ENCODE data around the gene ECM1.
A peak's percentile ranks its signal among the peaks of the same experiment; 100 is the strongest.

Gene ECM1

DNA sequence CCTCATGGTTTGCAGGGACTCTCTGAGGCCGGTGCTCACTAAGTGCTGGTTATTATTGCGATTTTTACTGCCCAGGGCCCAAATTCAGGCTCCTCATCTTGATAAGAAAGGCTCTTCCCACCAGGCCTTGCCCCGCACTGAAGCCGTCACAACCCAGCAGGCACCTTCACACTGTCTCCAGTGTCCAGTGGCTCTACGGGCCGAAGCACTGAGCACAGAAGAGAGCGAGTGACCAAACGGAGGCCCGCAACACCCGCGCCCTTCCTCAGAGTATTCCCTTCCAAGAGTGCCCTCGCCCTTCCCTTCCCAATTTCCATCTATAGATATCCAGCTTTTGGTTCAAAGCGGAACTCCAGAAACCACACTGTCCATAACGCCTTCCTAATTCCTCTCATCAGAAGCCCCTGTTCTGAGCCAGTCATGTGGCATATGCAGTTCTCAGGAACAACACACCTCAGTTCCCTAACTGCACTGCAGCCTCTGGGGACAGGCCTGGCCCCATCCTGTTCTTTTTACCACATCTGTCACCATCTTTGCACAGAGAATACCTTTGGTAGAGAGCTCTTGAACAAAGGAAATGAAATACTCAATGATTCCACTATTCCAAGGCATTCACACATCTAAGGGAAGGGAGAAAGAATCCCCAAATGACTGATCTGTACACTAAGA, 22.7 kb downstream of the ECM1 start:
- H3K9ac ChIP-seq (ENCODE audit: low read depth, low read length, poor library complexity, severe bottlenecking) = no peak overlapping the region
- no peak overlapping the region for H2AFZ ChIP-seq (ENCODE audit: low read length)
- no peaks in the 10 kb centered on the region for H3K79me2 ChIP-seq (ENCODE audit: insufficient read depth, low read length)
- no peak for TF ChIP-seq EZH2phosphoT487 (IDR thresholded peaks at IDR 0.05; ENCODE audit: borderline replicate concordance)
- TF ChIP-seq, protein P1, sequence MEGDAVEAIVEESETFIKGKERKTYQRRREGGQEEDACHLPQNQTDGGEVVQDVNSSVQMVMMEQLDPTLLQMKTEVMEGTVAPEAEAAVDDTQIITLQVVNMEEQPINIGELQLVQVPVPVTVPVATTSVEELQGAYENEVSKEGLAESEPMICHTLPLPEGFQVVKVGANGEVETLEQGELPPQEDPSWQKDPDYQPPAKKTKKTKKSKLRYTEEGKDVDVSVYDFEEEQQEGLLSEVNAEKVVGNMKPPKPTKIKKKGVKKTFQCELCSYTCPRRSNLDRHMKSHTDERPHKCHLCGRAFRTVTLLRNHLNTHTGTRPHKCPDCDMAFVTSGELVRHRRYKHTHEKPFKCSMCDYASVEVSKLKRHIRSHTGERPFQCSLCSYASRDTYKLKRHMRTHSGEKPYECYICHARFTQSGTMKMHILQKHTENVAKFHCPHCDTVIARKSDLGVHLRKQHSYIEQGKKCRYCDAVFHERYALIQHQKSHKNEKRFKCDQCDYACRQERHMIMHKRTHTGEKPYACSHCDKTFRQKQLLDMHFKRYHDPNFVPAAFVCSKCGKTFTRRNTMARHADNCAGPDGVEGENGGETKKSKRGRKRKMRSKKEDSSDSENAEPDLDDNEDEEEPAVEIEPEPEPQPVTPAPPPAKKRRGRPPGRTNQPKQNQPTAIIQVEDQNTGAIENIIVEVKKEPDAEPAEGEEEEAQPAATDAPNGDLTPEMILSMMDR (conservative IDR thresholded peaks at IDR 0.05; ENCODE audit: low read length) = no peak
- H3F3A ChIP-seq (ENCODE audit: low read depth) = no peaks in the 10 kb centered on the region
- H3K4me2 ChIP-seq (ENCODE audit: low read depth, low read length, poor library complexity, severe bottlenecking) = no peak overlapping the region
- no peaks in the 10 kb centered on the region for H3K9me2 ChIP-seq (replicated peaks; ENCODE audit: low read depth, low read length)
- no peaks in the 10 kb centered on the region for H3K27me3 ChIP-seq (ENCODE audit: insufficient read depth, low read length, poor library complexity, severe bottlenecking)
- no peak overlapping the region for H3K4me3 ChIP-seq (ENCODE audit: low read length, poor library complexity, severe bottlenecking)
- H4K20me1 ChIP-seq (ENCODE audit: insufficient read depth, low read length, poor library complexity, severe bottlenecking) = no peaks in the 10 kb centered on the region
- H3K4me1 ChIP-seq (ENCODE audit: insufficient read depth, low read length, poor library complexity, severe bottlenecking) = no peaks in the 10 kb centered on the region
- H3K9me3 ChIP-seq (ENCODE audit: insufficient read depth, low read depth, low read length) = no peaks in the 10 kb centered on the region
- no peaks in the 10 kb centered on the region for H3K36me3 ChIP-seq (ENCODE audit: insufficient read depth, low read length)

DNA sequence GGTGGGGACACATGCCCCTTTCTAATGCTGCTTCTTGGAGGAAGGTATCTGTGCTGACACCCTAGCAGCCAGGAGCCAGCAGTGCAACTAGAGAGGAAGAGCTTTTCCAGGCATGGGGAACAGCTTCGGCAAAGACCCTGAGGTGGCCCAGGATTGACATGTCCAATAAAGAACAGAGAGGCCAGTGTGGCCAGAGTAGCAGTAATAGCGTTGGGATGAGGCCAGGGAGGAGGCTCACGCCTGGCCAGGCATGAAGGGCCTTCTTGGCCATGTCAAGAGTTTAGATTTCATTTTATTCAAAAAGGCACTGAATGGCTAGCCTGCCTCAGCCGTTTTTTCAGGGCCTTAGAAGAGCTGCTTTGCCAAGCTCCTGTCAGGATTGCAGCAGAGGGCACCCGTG, 25.0 kb downstream of the ECM1 start:
- Histone ChIP-seq H2AFZ (ENCODE audit: low read length) (0 out of 2 replicates have a peak overlapping the region, but pooled peaks have one; percentile 27), H3K4me2 (ENCODE audit: low read depth, low read length, poor library complexity, severe bottlenecking) (no peak overlapping the region)
- no peak for TF ChIP-seq EZH2phosphoT487 (IDR thresholded peaks at IDR 0.05; ENCODE audit: borderline replicate concordance)
- TF ChIP-seq, protein P1 (conservative IDR thresholded peaks at IDR 0.05; ENCODE audit: low read length) = no peak

DNA sequence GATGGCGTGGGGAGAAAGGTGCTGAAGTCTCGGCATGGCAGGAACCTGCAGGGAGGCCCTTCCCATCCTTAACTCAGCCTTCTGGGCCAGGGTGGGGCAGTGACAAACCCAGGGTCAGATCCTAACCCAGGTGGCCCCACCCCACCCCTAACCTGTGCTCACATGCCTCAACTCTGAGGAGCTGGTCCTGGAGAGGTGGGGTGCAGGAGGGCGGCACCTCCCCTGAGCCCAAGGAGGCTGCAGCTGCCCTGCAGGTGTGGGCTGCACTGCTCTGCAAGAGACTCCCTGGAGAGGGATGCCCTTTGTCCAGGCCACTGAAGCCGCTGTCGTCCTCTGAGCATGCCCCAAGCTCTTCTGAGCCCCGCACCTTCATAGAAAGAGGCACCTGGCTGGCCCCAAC, 26.1 kb downstream of the ECM1 start:
- no peak for TF ChIP-seq EZH2phosphoT487 (IDR thresholded peaks at IDR 0.05; ENCODE audit: borderline replicate concordance)
- TF ChIP-seq, protein P1 (conservative IDR thresholded peaks at IDR 0.05; ENCODE audit: low read length) = no peak
- no peak overlapping the region for H2AFZ ChIP-seq (ENCODE audit: low read length)
- H3K9me2 ChIP-seq (replicated peaks; ENCODE audit: low read depth, low read length) = no peaks in the 10 kb centered on the region
- H3F3A ChIP-seq (ENCODE audit: low read depth) = no peaks in the 10 kb centered on the region
- H4K20me1 ChIP-seq (ENCODE audit: insufficient read depth, low read length, poor library complexity, severe bottlenecking) = no peaks in the 10 kb centered on the region
- no peak overlapping the region for H3K9ac ChIP-seq (ENCODE audit: low read depth, low read length, poor library complexity, severe bottlenecking)
- H3K4me2 ChIP-seq (ENCODE audit: low read depth, low read length, poor library complexity, severe bottlenecking) = no peak overlapping the region
- no peaks in the 10 kb centered on the region for H3K36me3 ChIP-seq (ENCODE audit: insufficient read depth, low read length)
- no peaks in the 10 kb centered on the region for H3K9me3 ChIP-seq (ENCODE audit: insufficient read depth, low read depth, low read length)
- no peaks in the 10 kb centered on the region for H3K79me2 ChIP-seq (ENCODE audit: insufficient read depth, low read length)
- H3K4me1 ChIP-seq (ENCODE audit: insufficient read depth, low read length, poor library complexity, severe bottlenecking) = no peaks in the 10 kb centered on the region
- no peak overlapping the region for H3K4me3 ChIP-seq (ENCODE audit: low read length, poor library complexity, severe bottlenecking)
- H3K27me3 ChIP-seq (ENCODE audit: insufficient read depth, low read length, poor library complexity, severe bottlenecking) = no peaks in the 10 kb centered on the region

More for the DNA sequence above, 25.0 kb downstream of the ECM1 start:
- Histone ChIP-seq H3K27me3 (ENCODE audit: insufficient read depth, low read length, poor library complexity, severe bottlenecking) (no peaks in the 10 kb centered on the region), H4K20me1 (ENCODE audit: insufficient read depth, low read length, poor library complexity, severe bottlenecking) (no peaks in the 10 kb centered on the region), H3K4me1 (ENCODE audit: insufficient read depth, low read length, poor library complexity, severe bottlenecking) (no peaks in the 10 kb centered on the region), H3K4me3 (ENCODE audit: low read length, poor library complexity, severe bottlenecking) (no peak overlapping the region), H3K9me3 (ENCODE audit: insufficient read depth, low read depth, low read length) (no peaks in the 10 kb centered on the region), H3K79me2 (ENCODE audit: insufficient read depth, low read length) (no peaks in the 10 kb centered on the region), H3K36me3 (ENCODE audit: insufficient read depth, low read length) (no peaks in the 10 kb centered on the region), H3K9me2 (replicated peaks; ENCODE audit: low read depth, low read length) (no peaks in the 10 kb centered on the region), H3K9ac (ENCODE audit: low read depth, low read length, poor library complexity, severe bottlenecking) (no peak overlapping the region), H3F3A (ENCODE audit: low read depth) (no peaks in the 10 kb centered on the region)
